Amniotic epithelial cell (primary cell): Measurements from ENCODE around the gene DPM2.

ENCODE experiments used
- DNase-seq: peaks from one replicate; pipeline ENCODE4 v3.0.0-alpha.2; 2010; ENCODE audit warnings: low read depth

DPM2 gene

GRCh38 chr9:127973169-127974000 is 35.7 kb upstream of the DPM2 start:
- no peak for DNase-seq

GRCh38 chr9:127972236-127972871 is 34.7 kb upstream of the DPM2 start:
- DNase-seq = no peak

- DNase-seq = no peak
These were observed 33.9 kb upstream of the DPM2 start for GRCh38 chr9:127971357-127972235.

GRCh38 chr9:127970401-127971313 is 33.0 kb upstream of the DPM2 start:
- no peak for DNase-seq

- peak; percentile 96 for DNase-seq
These were observed 31.2 kb upstream of the DPM2 start for GRCh38 chr9:127968700-127969383.

GRCh38 chr9:127968042-127968441 is 30.4 kb upstream of the DPM2 start:
- no peak for DNase-seq

- DNase-seq = no peak
These were observed 29.6 kb upstream of the DPM2 start for GRCh38 chr9:127967151-127967809.

GRCh38 chr9:127966416-127967150 is 28.9 kb upstream of the DPM2 start:
- DNase-seq = no peak

GRCh38 chr9:127965953-127966352 is 28.3 kb upstream of the DPM2 start:
- DNase-seq = no peak

GRCh38 chr9:127963359-127964064 is 25.9 kb upstream of the DPM2 start:
- no peak for DNase-seq

- DNase-seq = no peak
These were observed 25.3 kb upstream of the DPM2 start for GRCh38 chr9:127963041-127963358.

GRCh38 chr9:127962278-127962677 is 24.6 kb upstream of the DPM2 start:
- DNase-seq = no peak

GRCh38 chr9:127961613-127962155 is 24.0 kb upstream of the DPM2 start:
- DNase-seq = no peak

- DNase-seq = no peak
These were observed 23.5 kb upstream of the DPM2 start for GRCh38 chr9:127961155-127961490.

GRCh38 chr9:127960410-127961154 is 22.9 kb upstream of the DPM2 start:
- DNase-seq = peak; percentile 56

GRCh38 chr9:127959841-127960409 is 22.3 kb upstream of the DPM2 start:
- DNase-seq = no peak

- DNase-seq = no peak
These were observed 21.7 kb upstream of the DPM2 start for GRCh38 chr9:127959398-127959797.

GRCh38 chr9:127958728-127959127 is 21.1 kb upstream of the DPM2 start:
- DNase-seq = no peak
